ENCODE results near the gene DHX57.
A peak's percentile ranks its signal among the peaks of the same experiment; 100 is the strongest.

Gene DHX57

GRCh38 chr2:38875576-38876367 is at the start of gene DHX57, which contains the start of gene MORN2:
Gene DHX57, minus strand, starts transcription at chr2:38875934. Its CDS starts 7,529 bp downstream, at chr2:38868405.
Gene MORN2, plus strand, starts transcription at chr2:38875976.
- peak; percentile 88 for DNase-seq

DNA sequence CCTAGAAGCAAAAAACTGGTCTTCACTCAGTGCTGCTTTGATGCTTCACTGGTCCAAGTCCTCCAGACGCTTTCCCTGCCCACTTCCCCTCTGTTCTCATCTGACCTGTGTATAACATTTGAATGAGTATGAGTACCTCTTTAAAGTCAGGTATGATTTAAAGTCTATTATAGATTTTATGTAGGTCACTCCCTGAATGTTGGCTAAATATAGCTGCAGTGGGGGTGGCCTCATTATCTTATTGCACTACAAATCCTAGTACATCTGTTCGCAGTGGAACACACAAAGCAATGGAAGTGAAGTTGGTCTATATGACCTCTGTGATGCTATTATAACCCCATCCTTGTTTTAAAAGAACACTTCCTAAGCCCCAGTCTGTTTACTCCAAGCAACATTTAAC is 47.2 kb upstream of the DHX57 start:
- DNase-seq = no peak

- DNase-seq = no peak
Measured at GRCh38 chr2:38922389-38922788, 46.7 kb upstream of the DHX57 start.

- DNase-seq = no peak
Measured at GRCh38 chr2:38912619-38913018, 36.9 kb upstream of the DHX57 start.

- no peak for DNase-seq
Measured at GRCh38 chr2:38911191-38911590, 35.5 kb upstream of the DHX57 start.

DNA sequence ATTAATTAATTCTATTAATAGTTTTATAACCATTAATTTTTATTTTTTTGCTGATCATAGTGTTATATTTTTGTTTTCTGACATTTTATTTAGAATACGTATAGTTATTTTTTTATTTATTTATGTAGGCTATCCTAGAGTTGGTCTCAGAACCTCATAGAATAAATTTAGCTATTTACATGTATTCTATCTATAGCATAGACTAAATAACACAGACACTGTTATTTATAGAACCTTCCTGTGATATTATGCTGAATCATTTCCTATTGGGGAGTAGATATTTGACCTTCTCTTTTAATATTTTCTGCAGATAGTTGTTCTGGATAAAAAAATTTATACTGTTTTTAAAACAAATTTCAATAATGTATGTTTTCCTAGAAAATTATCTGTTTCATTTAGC is 34.1 kb upstream of the DHX57 start:
- DNase-seq = no peak

DNA sequence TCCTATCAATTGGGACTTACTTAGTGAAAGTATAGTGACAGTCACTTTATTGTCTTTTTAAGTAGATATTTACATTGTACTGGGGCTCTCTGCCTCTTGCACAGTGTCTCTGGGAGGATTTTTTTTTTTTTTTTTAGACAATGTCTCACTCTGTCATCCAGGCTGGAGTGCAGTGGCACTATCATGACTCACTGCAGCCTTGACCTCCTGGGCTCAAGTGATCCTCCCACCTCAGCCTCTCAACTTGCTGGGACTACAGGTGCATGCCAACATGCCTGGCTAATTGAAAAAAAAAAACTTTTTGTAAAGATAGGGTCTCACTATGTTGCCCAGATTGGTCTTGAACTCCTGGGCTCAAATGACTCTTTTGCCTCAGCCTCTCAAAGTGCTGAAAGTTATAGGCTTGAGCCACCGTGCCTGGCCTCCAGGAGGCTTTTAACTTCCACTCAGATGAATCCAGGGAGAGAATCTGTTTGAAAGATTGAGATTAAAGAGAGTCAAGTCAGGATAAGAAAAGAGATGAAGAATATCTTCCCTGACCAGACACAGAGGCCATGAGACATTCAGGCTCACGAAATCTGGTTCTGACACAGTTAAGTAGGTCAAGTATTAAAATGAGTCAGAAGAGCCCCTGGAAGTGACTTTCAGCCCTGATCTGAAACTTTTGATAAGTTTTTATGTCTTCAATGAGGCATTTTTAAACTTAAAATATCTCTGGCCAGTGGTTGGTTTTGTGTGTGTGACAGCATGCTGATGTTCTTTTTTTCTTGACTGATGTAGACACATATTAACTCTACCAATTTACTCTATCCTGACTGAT is 32.2 kb upstream of the DHX57 start:
- peak; percentile 18 for DNase-seq

- no peak for DNase-seq
Measured at GRCh38 chr2:38907242-38907641, 31.5 kb upstream of the DHX57 start.

- DNase-seq = no peak
Measured at GRCh38 chr2:38905251-38905650, 29.5 kb upstream of the DHX57 start.

DNA sequence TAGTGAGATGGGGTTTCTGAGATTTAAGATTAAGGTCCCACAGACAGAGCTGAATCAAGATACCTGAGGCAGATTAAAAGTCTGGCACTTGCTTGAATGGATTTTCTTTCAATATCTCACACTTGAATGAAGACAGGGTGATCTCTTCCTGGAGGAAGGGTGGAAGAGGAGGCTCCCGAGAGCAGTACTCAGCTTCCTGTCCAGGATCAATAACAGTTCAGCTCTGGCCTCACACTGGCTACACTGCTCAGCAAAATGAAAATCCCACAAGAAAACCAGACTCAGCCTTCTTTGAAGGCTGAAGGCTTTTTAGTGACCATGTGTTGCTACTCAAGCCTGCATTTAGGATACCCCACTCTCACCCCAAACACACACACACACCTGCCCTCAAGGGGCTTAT is 25.0 kb upstream of the DHX57 start:
- no peak for DNase-seq

DNA sequence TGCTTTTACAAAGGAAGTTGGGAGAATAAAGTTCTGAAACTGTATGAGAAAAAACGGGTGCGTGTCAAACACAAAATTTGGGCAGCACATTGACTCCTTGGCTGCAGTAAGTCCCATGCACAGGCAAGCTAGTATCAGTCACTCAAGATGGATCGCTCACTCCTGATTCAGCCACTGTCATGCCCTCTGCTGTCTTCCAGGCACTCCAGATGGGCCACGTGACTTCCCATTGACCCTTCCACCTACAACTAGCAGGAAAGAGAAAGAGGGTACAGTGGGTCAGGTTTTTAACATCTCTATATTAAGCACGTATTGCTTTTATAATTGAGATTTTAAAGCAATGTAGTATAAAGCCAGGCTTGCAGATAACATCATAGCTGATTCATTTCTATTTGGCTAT is 22.5 kb upstream of the DHX57 start:
- no peak for DNase-seq

DNA sequence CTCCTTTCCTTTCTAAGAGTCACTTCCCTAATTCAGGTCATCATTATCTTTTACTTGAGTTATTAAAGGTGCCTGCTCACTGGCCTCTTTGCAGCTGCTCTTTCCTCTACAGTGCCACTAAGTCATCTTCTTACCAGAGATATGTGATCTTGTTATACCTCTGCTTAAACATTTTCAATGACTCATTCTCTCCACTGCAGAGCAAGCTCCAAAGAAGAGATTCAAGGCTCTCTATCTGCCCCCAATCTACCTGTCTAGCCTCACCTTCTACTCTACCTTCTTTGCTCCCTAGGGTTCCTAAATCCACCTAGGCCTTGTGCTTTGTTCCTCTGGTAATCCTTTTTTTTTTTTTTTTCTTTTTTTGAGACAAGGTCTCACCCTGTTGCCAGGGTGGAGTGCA is 17.1 kb upstream of the DHX57 start:
- DNase-seq = no peak

GRCh38 chr2:38889575-38889974 is 13.8 kb upstream of the DHX57 start, which contains the start of gene ARHGEF33:
Gene ARHGEF33, plus strand, starts transcription at chr2:38889875. Its CDS starts 29,573 bp downstream, at chr2:38919448.
- no peak for DNase-seq

DNA sequence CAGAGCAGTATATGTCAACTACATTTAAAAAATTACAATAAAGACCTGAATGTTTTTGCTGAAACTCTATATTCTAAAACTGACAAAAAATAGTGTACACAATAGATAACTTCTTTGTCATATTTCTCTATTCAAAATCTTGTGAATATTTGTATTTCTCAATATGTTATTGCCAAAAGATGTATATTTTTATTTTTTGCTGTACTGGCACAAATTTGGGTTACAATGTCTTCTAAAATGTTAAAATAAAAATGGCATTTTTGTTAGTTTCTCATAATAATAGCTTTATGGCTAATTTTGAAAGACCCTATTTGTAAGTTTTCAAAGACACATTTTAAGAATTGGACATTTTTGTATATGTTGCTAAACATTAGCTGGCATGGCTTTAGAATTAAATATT is 13.3 kb upstream of the DHX57 start:
- no peak for DNase-seq

DNA sequence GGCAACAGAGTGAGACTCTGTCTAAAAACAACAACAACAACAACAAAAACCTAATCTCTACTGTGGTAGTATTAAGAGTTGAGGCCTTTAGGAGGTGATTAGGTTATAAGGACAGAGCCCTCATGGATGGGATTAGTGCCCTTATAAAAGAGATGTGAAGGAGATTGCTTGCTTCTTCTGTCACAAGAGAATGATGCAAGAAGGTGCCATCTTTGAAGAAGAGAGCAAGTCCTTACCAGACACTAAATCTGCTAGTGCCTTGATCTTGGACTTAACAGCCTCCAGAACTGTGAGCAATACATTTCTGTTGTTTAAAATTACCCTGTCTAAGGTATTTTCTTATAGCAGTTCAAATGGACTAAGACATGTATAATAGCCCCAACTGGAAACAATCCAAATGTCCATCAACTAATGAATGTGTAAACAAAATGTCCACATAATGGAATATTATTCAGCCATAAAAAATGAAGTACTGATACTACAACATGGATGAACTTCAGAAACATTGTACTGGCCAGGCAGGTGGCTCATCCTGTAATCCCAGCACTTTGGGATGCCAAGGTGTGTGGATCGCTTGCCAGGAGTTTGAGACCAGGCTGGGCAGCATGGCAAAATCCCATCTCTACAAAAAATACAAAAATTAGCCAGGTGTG is 12.3 kb upstream of the DHX57 start:
- DNase-seq = no peak

DNA sequence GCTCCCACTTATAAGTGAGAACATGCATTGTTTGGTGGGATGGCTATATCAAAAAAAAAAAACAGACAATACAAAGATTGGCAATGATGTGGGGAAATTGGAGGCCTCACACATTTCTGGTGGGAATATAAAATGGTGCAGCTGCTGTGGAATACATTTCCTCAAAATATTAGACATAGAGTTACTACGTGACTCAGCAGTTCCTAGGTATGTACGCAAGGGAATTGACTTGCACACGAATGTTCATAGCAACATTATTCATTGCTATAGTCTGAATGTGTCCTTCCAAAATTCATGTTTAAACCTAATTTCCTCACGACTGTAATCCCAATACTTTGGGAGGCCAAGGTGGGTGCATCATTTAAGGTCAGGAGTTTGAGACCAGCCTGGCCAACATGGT is 11.6 kb upstream of the DHX57 start:
- DNase-seq = no peak

GRCh38 chr2:38886063-38886462 is 10.3 kb upstream of the DHX57 start:
- DNase-seq = no peak

DNA sequence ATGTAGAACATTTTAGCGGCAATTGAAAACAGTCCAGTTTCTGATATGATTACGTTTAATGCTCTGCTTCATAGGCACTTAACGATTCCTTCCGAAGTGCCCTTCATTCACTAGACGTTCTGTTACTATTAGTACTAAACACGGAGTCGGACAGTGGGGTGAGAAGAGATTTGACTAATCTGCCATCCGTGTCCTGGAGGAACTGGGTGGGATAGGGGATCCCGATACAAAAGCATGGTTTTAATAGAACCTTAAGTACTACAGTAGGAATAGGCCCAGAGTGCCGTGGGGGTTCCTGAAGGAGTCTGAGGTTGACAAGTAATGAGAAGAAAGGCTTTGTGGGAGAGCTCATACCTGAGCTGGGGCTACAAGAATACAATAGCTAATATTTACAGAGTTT is 673 bp upstream of the DHX57 start:
- no peak for DNase-seq

- DNase-seq = no peak
Measured at GRCh38 chr2:38875227-38875575, 533 bp downstream of the DHX57 start.

GRCh38 chr2:38873763-38874162 is 2.0 kb downstream of the DHX57 start:
- DNase-seq = no peak

DNA sequence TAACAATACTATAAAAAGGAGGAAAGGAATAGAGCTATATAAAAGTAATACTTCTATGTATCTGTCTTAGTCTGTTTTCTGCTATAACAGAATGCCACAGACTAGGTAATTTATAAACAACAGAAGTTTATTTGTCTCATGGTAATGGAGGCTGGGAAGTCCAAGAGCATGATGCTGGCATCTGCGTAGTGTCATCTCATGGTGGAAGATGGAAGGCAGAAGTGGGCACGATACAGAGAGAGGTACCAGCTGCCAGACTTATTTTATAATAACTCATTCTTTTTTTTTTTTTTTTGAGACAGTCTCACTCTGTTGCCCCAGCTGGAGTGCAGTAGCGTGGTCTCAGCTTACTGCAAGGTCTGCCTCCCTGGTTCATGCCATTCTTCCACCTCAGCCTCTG is 4.3 kb downstream of the DHX57 start:
- DNase-seq = no peak

GRCh38 chr2:38866773-38867443 is 8.8 kb downstream of the DHX57 start:
- no peak for DNase-seq

- DNase-seq = no peak
Measured at GRCh38 chr2:38863061-38863695, 12.6 kb downstream of the DHX57 start.

All from stimulated activated CD4-positive, alpha-beta T cell treated with anti-CD3 and anti-CD28 coated beads, Interleukin-15, amount 100 ng/mL, for 24 hours (primary cell).